Measurements from ENCODE around the gene DYNLRB1.

The DYNLRB1 gene

DNA sequence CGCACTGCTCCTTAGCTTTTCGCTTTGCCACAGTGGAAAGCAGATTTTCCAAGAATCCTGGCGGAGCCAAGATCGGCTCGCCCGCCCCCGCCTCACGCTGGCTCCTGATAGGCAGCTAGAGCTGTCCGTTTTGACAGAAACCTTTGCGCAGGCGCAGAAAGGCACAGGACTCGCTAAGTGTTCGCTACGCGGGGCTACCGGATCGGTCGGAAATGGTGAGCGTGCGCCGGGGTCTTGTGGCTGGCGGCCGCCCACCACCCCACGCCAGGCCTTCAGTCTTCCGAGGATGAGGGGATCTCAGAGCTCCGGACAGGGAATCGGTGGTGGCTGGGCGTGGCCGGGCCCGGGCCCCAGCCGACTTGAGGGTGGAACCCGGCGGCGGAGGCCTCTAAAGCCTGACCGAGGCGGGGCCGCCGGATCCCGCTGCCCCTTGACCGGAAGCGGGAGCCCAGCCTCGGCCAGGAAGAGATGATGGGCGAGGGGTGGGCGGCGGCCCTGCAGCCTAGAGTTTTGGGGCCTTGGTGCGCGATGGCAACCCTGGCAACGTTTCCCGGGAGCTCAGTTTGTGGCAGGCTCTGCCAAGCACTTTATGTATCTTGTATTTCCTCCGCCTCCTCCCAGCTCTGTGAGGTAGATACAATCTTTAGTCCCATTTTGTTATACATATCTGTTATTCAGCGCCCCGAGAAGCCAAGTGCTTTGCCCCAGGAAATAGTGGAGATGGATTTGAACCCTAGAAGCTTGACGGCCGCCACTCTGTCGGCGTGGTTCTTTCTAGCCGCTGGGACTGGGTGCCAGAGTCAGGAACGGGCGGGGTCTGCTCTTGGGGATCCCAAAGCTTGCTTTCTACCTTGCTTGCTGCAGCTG lies at the start of gene DYNLRB1:
DYNLRB1 (plus strand) TSS at position 176 of the 867 bp plus-strand sequence; CDS start at position 213, 37 bp downstream.
- peak in 1 of 2 experiments; percentile 7 for TF ChIP-seq CTCF (IDR thresholded peaks at IDR 0.05)
- Histone ChIP-seq H3K27ac (peak within 1 kb of the TSS; percentile 95 to 96), H3K9me3 (no peaks in the 10 kb centered on the region), H3K4me1 (peaks cover 0 to 55% (median 15%) of the 10 kb centered on the region in 4 donors), H3K4me3 (peak within 1 kb of the TSS; percentile 78 to 86), H3K27me3 (no peaks in the 10 kb centered on the region), H3K36me3 (peaks cover 0 to 10% (median 9%) of the 10 kb centered on the region in 3 donors)
- intact Hi-C loops (cut with DNase I; ENCODE audit: low total_unique reads): no loop called here
- DNase-seq: peak; percentile 98

GRCh38 chr20:34468951-34469350 lies 47.3 kb upstream of the DYNLRB1 start:
- H3K27me3 ChIP-seq: no peaks in the 10 kb centered on the region
- H3K27ac ChIP-seq: no peak overlapping the region
- DNase-seq: no peak
- no peak for TF ChIP-seq CTCF (IDR thresholded peaks at IDR 0.05)
- peaks cover 14 to 43% (median 19%) of the 10 kb centered on the region in 3 donors for H3K36me3 ChIP-seq
- no peak overlapping the region for H3K4me3 ChIP-seq
- H3K9me3 ChIP-seq: no peaks in the 10 kb centered on the region
- peaks cover 0 to 16% (median 5%) of the 10 kb centered on the region in 4 donors for H3K4me1 ChIP-seq
- intact Hi-C loops (cut with DNase I; ENCODE audit: low total_unique reads): no loop called here

- H3K4me3 ChIP-seq: no peak overlapping the region
- H3K4me1 ChIP-seq: peaks cover 0 to 21% (median 5%) of the 10 kb centered on the region in 4 donors
- DNase-seq: no peak
- peaks cover 14 to 37% (median 19%) of the 10 kb centered on the region in 3 donors for H3K36me3 ChIP-seq
- H3K27ac ChIP-seq: peak overlapping the region; percentile 44 to 48
- H3K27me3 ChIP-seq: no peaks in the 10 kb centered on the region
- H3K9me3 ChIP-seq: no peaks in the 10 kb centered on the region
- intact Hi-C loops (cut with DNase I; ENCODE audit: low total_unique reads): no loop called here
- TF ChIP-seq CTCF (IDR thresholded peaks at IDR 0.05): no peak
Observed at GRCh38 chr20:34472246-34472925, 43.8 kb upstream of the DYNLRB1 start.

DNA sequence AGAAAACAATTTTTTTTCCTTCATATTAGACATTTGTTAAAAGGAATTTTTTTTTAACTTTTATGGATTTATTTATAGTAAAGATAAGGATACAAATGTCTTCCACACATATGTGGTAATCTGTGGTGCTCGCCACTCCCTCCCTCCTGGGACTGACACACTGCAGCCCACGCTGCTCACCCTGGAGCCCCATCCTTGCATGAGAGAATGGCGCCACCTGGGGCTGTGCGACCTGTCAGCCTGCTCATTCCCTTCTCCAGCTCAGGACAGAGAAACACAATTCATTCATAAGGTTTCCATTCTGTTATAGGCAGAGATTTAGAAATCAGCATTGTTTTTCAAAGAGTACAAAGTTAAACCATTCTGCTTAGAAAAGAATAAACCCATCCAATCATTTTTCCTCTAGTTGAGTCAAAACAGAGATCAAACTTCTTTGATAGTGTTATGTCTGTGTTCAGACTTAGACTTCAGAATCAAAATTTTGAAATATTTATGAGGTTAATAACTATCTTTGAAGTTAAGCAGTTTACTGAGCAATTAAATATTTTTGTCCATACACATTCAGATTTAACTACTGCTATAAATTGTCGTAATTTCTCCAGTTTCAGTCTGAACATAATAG lies 42.8 kb upstream of the DYNLRB1 start:
- peaks cover 0 to 21% (median 5%) of the 10 kb centered on the region in 4 donors for H3K4me1 ChIP-seq
- no peaks in the 10 kb centered on the region for H3K9me3 ChIP-seq
- intact Hi-C loops (cut with DNase I; ENCODE audit: low total_unique reads): no loop called here
- no peaks in the 10 kb centered on the region for H3K27me3 ChIP-seq
- H3K36me3 ChIP-seq: peaks cover 10 to 41% (median 20%) of the 10 kb centered on the region in 3 donors
- peak overlapping the region; percentile 44 to 48 for H3K27ac ChIP-seq
- peak in 1 of 2 donors; percentile 33 for DNase-seq
- no peak overlapping the region for H3K4me3 ChIP-seq
- no peak for TF ChIP-seq CTCF (IDR thresholded peaks at IDR 0.05)

GRCh38 chr20:34475979-34476736 lies 40.1 kb upstream of the DYNLRB1 start:
- Histone ChIP-seq H3K4me1 (peaks cover 0 to 21% (median 5%) of the 10 kb centered on the region in 4 donors), H3K4me3 (no peak overlapping the region), H3K36me3 (peaks cover 25 to 45% (median 33%) of the 10 kb centered on the region in 3 donors), H3K27me3 (no peaks in the 10 kb centered on the region), H3K27ac (peak overlapping the region in 1 of 2 donors; percentile 23), H3K9me3 (no peaks in the 10 kb centered on the region)
- peak; percentile 49 to 68 for DNase-seq
- intact Hi-C loops (cut with DNase I; ENCODE audit: low total_unique reads): no loop called here
- TF ChIP-seq CTCF (IDR thresholded peaks at IDR 0.05): peak; percentile 69 to 71
